ENCODE results near the gene AFF3.

DNA sequence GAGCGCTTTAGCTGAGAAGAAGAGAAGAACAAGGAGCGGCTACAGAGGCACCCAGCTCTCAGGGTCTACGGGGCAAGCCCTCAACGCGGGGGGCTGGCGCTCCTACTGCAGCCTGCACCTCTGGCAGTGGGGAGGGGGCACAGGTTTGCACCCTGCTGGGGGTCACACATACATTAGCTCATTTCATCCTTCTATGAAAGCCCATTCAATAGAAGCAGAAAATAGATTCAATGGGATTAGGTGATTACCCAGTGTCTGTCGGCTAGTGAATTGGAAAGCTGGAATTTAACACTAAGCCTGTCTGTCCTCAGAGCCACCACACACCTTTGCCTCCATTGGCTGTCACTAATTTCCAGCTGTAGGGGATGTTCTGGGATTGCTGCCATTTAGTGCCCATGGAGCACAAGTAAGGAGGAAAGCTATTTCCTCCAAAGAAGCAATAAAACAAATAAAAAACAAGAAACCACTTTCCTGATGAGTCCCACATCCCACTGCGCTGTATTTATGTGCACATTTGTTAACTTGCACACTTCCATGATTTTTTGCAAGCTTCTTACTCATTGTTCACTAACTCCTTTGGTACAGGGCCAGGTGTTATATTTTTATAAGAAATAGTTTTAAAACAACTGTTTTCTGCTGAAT, 333.0 kb downstream of the AFF3 start:
- TF ChIP-seq, protein P1, sequence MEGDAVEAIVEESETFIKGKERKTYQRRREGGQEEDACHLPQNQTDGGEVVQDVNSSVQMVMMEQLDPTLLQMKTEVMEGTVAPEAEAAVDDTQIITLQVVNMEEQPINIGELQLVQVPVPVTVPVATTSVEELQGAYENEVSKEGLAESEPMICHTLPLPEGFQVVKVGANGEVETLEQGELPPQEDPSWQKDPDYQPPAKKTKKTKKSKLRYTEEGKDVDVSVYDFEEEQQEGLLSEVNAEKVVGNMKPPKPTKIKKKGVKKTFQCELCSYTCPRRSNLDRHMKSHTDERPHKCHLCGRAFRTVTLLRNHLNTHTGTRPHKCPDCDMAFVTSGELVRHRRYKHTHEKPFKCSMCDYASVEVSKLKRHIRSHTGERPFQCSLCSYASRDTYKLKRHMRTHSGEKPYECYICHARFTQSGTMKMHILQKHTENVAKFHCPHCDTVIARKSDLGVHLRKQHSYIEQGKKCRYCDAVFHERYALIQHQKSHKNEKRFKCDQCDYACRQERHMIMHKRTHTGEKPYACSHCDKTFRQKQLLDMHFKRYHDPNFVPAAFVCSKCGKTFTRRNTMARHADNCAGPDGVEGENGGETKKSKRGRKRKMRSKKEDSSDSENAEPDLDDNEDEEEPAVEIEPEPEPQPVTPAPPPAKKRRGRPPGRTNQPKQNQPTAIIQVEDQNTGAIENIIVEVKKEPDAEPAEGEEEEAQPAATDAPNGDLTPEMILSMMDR (IDR thresholded peaks at IDR 0.05 in 2 of 3, conservative IDR thresholded peaks at IDR 0.05 in 1 of 3; ENCODE audit: borderline replicate concordance in 1 of 3, insufficient read depth in 1 of 3, low read depth in 2 of 3, low read length in 2 of 3): no peak
- TF ChIP-seq EZH2 (IDR thresholded peaks at IDR 0.05) (no peak), POLR2AphosphoS5 (IDR thresholded peaks at IDR 0.05; ENCODE audit: low read depth, low read length) (no peak), FOSL1 (IDR thresholded peaks at IDR 0.05; ENCODE audit: low read depth) (no peak), EZH2phosphoT487 (IDR thresholded peaks at IDR 0.05; ENCODE audit: borderline replicate concordance) (no peak), EGR1 (IDR thresholded peaks at IDR 0.05; ENCODE audit: low read depth) (no peak), SIN3A (IDR thresholded peaks at IDR 0.05; ENCODE audit: low read depth) (no peak), POLR2A (IDR thresholded peaks at IDR 0.05; ENCODE audit: borderline replicate concordance, extremely low read depth, insufficient read depth, insufficient read length) (no peak), SP1 (IDR thresholded peaks at IDR 0.05; ENCODE audit: low read depth) (no peak), RAD21 (IDR thresholded peaks at IDR 0.05; ENCODE audit: low read depth) (no peak)
- TF ChIP-seq, protein P2, sequence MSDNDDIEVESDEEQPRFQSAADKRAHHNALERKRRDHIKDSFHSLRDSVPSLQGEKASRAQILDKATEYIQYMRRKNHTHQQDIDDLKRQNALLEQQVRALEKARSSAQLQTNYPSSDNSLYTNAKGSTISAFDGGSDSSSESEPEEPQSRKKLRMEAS (IDR thresholded peaks at IDR 0.05): no peak
- TF ChIP-seq, protein P3, sequence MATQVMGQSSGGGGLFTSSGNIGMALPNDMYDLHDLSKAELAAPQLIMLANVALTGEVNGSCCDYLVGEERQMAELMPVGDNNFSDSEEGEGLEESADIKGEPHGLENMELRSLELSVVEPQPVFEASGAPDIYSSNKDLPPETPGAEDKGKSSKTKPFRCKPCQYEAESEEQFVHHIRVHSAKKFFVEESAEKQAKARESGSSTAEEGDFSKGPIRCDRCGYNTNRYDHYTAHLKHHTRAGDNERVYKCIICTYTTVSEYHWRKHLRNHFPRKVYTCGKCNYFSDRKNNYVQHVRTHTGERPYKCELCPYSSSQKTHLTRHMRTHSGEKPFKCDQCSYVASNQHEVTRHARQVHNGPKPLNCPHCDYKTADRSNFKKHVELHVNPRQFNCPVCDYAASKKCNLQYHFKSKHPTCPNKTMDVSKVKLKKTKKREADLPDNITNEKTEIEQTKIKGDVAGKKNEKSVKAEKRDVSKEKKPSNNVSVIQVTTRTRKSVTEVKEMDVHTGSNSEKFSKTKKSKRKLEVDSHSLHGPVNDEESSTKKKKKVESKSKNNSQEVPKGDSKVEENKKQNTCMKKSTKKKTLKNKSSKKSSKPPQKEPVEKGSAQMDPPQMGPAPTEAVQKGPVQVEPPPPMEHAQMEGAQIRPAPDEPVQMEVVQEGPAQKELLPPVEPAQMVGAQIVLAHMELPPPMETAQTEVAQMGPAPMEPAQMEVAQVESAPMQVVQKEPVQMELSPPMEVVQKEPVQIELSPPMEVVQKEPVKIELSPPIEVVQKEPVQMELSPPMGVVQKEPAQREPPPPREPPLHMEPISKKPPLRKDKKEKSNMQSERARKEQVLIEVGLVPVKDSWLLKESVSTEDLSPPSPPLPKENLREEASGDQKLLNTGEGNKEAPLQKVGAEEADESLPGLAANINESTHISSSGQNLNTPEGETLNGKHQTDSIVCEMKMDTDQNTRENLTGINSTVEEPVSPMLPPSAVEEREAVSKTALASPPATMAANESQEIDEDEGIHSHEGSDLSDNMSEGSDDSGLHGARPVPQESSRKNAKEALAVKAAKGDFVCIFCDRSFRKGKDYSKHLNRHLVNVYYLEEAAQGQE (IDR thresholded peaks at IDR 0.05; ENCODE audit: low read depth): no peak

All from HCT116 (cell line).